BJ (cell line): Measurements from ENCODE around the gene HCFC1. TPM values are rescaled to one million over a fixed set of nuclear protein-coding genes. Genes with fewer than 3 reads are reported as not detected.

Experiments used
- CTCF ChIA-PET: fragments of 350-600 bp; formaldehyde crosslinking; extraction: SDS; loops from one replicate; lab custom pipeline; 2021; ENCODE audit warnings: antibody characterized with exemption, inconsistent platforms; lab: Yijun Ruan, JAX
- POLR2A ChIA-PET: fragments of 300-600 bp; sonication (Branson Sonifier 250); formaldehyde crosslinking; extraction: SDS; loops from one replicate; lab custom pipeline; 2021; ENCODE audit warnings: antibody characterized with exemption; lab: Charles Lee
- DNase-seq: peaks from one replicate; pipeline ENCODE4 v3.0.0-alpha.2; 2011; ENCODE audit warnings: low read depth
- H3K27me3 ChIP-seq: 2 replicates; pipeline ENCODE4 v1.6.0; 2011; ENCODE audit warnings: low read length; ENCODE audit not compliant: control insufficient read depth, insufficient read depth
- H3K36me3 ChIP-seq: 2 replicates; pipeline ENCODE4 v1.5.1; 2011; ENCODE audit warnings: low read length; ENCODE audit not compliant: control insufficient read depth, insufficient read depth
- H3K4me3 ChIP-seq: 2 replicates; pipeline ENCODE4 v1.5.1; 2011; ENCODE audit warnings: low read depth, mild to moderate bottlenecking, control low read depth, low read length
- CTCF ChIP-seq: IDR thresholded peaks from 2 replicates; pipeline ENCODE4 v1.5.1; 2011; ENCODE audit warnings: low read depth, mild to moderate bottlenecking, control low read depth, inconsistent platforms, low read length, moderate library complexity; ENCODE audit not compliant: insufficient read depth
- polyA plus RNA-seq: library from polyadenylated mRNA; depleted of rRNA; stranded (reverse); fragments of >200 nt; gene quantifications from 2 replicates; pipeline ENCODE4 v1.2.3, GENCODE V29; 2011

Gene HCFC1
- polyA plus RNA-seq, 1 experiment: 3.3 TPM

GRCh38 chrX:153945956-153946943 is 25.4 kb downstream of the HCFC1 start:
- peaks cover 12% of the 10 kb centered on the region for H3K36me3 ChIP-seq
- no peak for DNase-seq
- ChIA-PET POLR2A (no interaction called here), CTCF (interaction anchor here (1.0 to 3.3 kb wide), 11 partner anchors 12 to 192 kb away, joined by 3 to 23 read pairs (median 7); partner anchors contain the start of genes ARHGAP4, NAA10 and PLXNB3)
- H3K27me3 ChIP-seq: no peaks in the 10 kb centered on the region
- TF ChIP-seq CTCF: no peak
- H3K4me3 ChIP-seq: no peak overlapping the region

- POLR2A ChIA-PET: interaction anchor here (0.6 kb wide), 1 partner anchor 74 kb away, joined by 6 read pairs; no protein-coding TSS in a partner anchor
- Histone ChIP-seq H3K36me3 (peaks cover 6% of the 10 kb centered on the region; the same call in 1 of the 2 replicates), H3K4me3 (no peak overlapping the region), H3K27me3 (no peaks in the 10 kb centered on the region)
- TF ChIP-seq CTCF: no peak
- no peak for DNase-seq
- CTCF ChIA-PET: interaction anchor here (0.5 to 1.9 kb wide), 3 partner anchors 180 to 406 kb away, joined by 3 to 9 read pairs (median 7); partner anchors contain the start of gene PLXNB3
Measured at GRCh38 chrX:153944800-153945150, 26.8 kb downstream of the HCFC1 start.

GRCh38 chrX:153944140-153944799 is 27.3 kb downstream of the HCFC1 start, which contains the start of gene RENBP:
RENBP (minus strand) TSS chrX:153944643; CDS start chrX:153944610, 33 bp downstream.
- ChIA-PET POLR2A (no interaction called here), CTCF (interaction anchor here (0.5 to 1.9 kb wide), 3 partner anchors 180 to 405 kb away, joined by 3 to 9 read pairs (median 7); partner anchors contain the start of gene PLXNB3)
- H3K4me3 ChIP-seq: no peak within 1 kb of the TSS

GRCh38 chrX:153941336-153942252 is 30.0 kb downstream of the HCFC1 start:
- Histone ChIP-seq H3K36me3 (no peaks in the 10 kb centered on the region), H3K27me3 (no peaks in the 10 kb centered on the region), H3K4me3 (no peak overlapping the region)
- no peak for TF ChIP-seq CTCF
- ChIA-PET CTCF (no interaction called here), POLR2A (no interaction called here)
- DNase-seq: no peak

More at GRCh38 chrX:153944140-153944799, 27.3 kb downstream of the HCFC1 start, which contains the start of gene RENBP:
- H3K27me3 ChIP-seq: no peaks in the 10 kb centered on the region
- no peak for DNase-seq
- peaks cover 2% of the 10 kb centered on the region; the same call in 1 of the 2 replicates for H3K36me3 ChIP-seq
- TF ChIP-seq CTCF: no peak
